ENCODE results near the gene EME1.
"Not testable (repeated sequence)": the region's sequence is repeated elsewhere in the genome, so short reads cannot be mapped to it uniquely, and the experiment has no call there.

EME1 gene

DNA sequence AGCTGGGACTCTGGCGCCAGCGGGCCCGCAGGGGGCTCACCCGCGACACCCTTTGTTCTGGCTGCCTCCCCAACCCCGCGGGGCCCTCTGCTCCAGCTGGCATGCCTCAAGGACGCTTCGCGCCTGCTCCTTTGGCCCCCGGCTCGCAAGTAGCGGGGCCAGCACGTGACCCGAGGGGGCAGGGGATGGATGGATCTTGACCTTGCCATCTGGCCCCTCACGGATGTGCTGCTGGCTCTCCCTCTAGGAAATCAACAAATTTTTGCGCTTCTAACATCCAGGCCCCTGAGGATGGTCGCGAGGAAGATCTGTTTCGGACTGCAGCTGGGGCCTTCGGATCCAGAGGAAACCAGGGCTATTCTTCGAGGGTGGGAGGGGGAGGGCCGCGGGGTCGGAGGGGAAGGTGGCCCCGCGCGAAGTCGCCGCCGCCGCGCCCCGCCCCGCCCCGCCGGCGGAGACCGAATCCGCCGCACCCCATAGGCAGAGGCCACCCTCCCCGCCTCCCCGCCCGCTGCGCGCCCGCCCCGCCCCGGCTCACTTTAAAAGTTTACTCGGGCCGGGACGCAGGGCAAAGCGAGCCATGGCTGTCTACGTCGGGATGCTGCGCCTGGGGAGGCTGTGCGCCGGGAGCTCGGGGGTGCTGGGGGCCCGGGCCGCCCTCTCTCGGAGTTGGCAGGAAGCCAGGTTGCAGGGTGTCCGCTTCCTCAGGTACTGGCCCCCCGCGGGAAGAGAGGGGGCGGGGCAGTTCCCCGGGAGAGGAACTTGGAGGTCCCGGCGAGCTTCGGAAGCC, 52.8 kb downstream of the EME1 start, which contains the start of gene ACSF2:
TSS of gene ACSF2 (plus strand) at position 537 of the 790 bp plus-strand sequence. CDS start at position 581, 44 bp downstream.
- H3K4me3 ChIP-seq (ENCODE audit: low read depth in 1 of 2, low read length in 2 of 2) = peak within 1 kb of the TSS; percentile 75 to 95
- H3K27me3 ChIP-seq (ENCODE audit: insufficient read depth, low read length, poor library complexity) = no peaks in the 10 kb centered on the region
- H3K4me1 ChIP-seq (ENCODE audit: insufficient read depth, low read length) = peaks cover 61% of the 10 kb centered on the region
- peak; percentile 78 for ATAC-seq (ENCODE audit: insufficient read depth, low read depth)
- no peak for TF ChIP-seq EZH2 (IDR thresholded peaks at IDR 0.05; ENCODE audit: borderline replicate concordance, low read depth, low read length, severe bottlenecking)
- TF ChIP-seq, protein P1, sequence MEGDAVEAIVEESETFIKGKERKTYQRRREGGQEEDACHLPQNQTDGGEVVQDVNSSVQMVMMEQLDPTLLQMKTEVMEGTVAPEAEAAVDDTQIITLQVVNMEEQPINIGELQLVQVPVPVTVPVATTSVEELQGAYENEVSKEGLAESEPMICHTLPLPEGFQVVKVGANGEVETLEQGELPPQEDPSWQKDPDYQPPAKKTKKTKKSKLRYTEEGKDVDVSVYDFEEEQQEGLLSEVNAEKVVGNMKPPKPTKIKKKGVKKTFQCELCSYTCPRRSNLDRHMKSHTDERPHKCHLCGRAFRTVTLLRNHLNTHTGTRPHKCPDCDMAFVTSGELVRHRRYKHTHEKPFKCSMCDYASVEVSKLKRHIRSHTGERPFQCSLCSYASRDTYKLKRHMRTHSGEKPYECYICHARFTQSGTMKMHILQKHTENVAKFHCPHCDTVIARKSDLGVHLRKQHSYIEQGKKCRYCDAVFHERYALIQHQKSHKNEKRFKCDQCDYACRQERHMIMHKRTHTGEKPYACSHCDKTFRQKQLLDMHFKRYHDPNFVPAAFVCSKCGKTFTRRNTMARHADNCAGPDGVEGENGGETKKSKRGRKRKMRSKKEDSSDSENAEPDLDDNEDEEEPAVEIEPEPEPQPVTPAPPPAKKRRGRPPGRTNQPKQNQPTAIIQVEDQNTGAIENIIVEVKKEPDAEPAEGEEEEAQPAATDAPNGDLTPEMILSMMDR (IDR thresholded peaks at IDR 0.05; ENCODE audit: borderline replicate concordance, extremely low read depth, low read length, poor library complexity, severe bottlenecking) = peak; percentile 40
- peak within 1 kb of the TSS; percentile 96 for H3K9ac ChIP-seq (ENCODE audit: low read depth, low read length)
- H2AFZ ChIP-seq (ENCODE audit: low read depth, low read length) = peak within 1 kb of the TSS; percentile 98
- H3K9me3 ChIP-seq (ENCODE audit: insufficient read depth, low read length, severe bottlenecking) = no peaks in the 10 kb centered on the region
- peak within 1 kb of the TSS; percentile 99 for H3K4me2 ChIP-seq (ENCODE audit: insufficient read depth, low read length)
- H4K20me1 ChIP-seq (ENCODE audit: insufficient read depth, low read length) = 0 out of 2 replicates have a peak, but pooled peaks cover 7% of the 10 kb centered on the region
- no peaks in the 10 kb centered on the region; the same call in 1 of the 2 replicates for H3K36me3 ChIP-seq (ENCODE audit: insufficient read depth, low read length)
- DNase-seq = peak; percentile 82
- peaks cover 43% of the 10 kb centered on the region for H3K79me2 ChIP-seq (ENCODE audit: insufficient read depth, low read length)
- peak within 1 kb of the TSS; percentile 96 for H3K27ac ChIP-seq (ENCODE audit: low read length)

DNA sequence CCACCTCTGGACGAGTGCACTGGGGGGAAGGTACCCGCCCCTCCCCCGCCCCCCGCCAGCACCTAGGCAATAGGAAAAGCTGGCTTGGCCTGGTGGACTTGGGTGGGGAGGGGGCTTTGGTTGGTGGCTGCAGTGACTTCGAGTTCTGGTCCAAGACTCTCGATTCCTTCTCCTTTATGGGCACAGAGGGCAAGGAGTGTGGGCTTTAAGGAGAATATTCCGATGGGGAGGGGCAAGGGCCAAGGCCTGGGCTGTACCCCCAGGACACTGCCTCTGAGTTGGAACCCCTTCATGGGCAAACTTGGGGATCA, 53.4 kb downstream of the EME1 start:
- TF ChIP-seq, protein P1 (IDR thresholded peaks at IDR 0.05; ENCODE audit: borderline replicate concordance, extremely low read depth, low read length, poor library complexity, severe bottlenecking) = no peak
- no peak for TF ChIP-seq EZH2 (IDR thresholded peaks at IDR 0.05; ENCODE audit: borderline replicate concordance, low read depth, low read length, severe bottlenecking)
- H3K4me2 ChIP-seq (ENCODE audit: insufficient read depth, low read length) = peak overlapping the region; percentile 99
- H3K4me1 ChIP-seq (ENCODE audit: insufficient read depth, low read length) = peaks cover 55% of the 10 kb centered on the region
- H4K20me1 ChIP-seq (ENCODE audit: insufficient read depth, low read length) = 0 out of 2 replicates have a peak, but pooled peaks cover 7% of the 10 kb centered on the region
- no peak for DNase-seq
- peaks cover 43% of the 10 kb centered on the region for H3K79me2 ChIP-seq (ENCODE audit: insufficient read depth, low read length)
- no peaks in the 10 kb centered on the region for H3K27me3 ChIP-seq (ENCODE audit: insufficient read depth, low read length, poor library complexity)
- peak overlapping the region; percentile 72 for H3K27ac ChIP-seq (ENCODE audit: low read length)
- H2AFZ ChIP-seq (ENCODE audit: low read depth, low read length) = peak overlapping the region; percentile 70
- H3K9me3 ChIP-seq (ENCODE audit: insufficient read depth, low read length, severe bottlenecking) = no peaks in the 10 kb centered on the region
- H3K9ac ChIP-seq (ENCODE audit: low read depth, low read length) = peak overlapping the region; percentile 96
- H3K4me3 ChIP-seq (ENCODE audit: low read depth in 1 of 2, low read length in 2 of 2) = peak overlapping the region; percentile 75 to 95
- no peaks in the 10 kb centered on the region; the same call in 1 of the 2 replicates for H3K36me3 ChIP-seq (ENCODE audit: insufficient read depth, low read length)
- ATAC-seq (ENCODE audit: insufficient read depth, low read depth) = no peak; the same call in 2 of the 3 replicates

DNA sequence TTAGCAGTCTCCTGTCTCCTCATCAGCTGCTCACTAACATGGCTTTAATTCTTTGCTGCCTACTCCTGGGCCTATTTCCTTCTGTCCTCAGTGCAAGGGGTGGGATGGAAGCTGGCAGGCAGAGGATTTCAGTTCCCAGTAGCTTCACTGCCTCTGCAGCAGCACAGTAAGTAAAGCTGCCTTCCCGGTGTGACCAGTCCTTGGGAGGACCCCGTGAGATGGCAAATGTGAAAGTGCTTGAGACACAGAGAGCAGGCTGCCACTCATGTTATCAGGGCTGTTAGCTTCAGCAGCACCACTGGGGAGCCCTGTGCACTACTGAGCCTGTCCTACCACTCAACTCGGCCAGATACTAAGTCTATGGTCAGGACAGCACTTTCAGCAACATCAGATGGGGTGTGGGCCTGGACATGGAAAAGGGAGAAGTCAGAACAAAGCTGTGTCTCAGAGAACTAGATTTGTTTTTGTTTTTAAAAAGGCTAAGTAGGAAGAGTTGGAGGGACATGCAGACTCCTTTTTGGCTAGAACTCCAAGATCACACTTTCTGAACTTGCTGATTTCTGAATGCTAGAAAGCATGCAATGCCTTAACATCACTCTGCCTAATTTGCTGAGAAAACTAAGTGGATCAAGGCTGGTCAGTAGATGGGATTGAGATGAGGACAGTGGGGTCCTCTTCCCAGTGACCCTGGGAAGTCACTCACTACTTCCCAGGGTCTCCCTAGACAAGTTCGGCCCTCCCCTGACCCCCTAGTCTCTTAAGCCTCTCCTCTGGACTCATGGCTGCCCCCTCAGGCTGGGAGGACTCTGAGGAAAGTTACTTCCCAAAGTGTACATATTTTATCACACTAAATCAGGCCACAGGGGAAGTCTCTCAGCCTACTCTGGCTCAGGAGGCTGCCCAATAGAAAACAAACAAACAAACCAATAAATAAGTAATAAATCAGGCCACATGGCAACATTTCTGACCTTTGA, 54.1 kb downstream of the EME1 start:
- ATAC-seq (ENCODE audit: insufficient read depth, low read depth) (peak; percentile 57), DNase-seq (peak; percentile 43)
- 0 out of 2 replicates have a peak, but pooled peaks cover 7% of the 10 kb centered on the region for H4K20me1 ChIP-seq (ENCODE audit: insufficient read depth, low read length)
- peaks cover 44% of the 10 kb centered on the region for H3K79me2 ChIP-seq (ENCODE audit: insufficient read depth, low read length)
- H3K9ac ChIP-seq (ENCODE audit: low read depth, low read length) = peak overlapping the region; percentile 96
- H3K36me3 ChIP-seq (ENCODE audit: insufficient read depth, low read length) = no peaks in the 10 kb centered on the region; the same call in 1 of the 2 replicates
- TF ChIP-seq, protein P1 (IDR thresholded peaks at IDR 0.05; ENCODE audit: borderline replicate concordance, extremely low read depth, low read length, poor library complexity, severe bottlenecking) = peak; percentile 65
- no peak for TF ChIP-seq EZH2 (IDR thresholded peaks at IDR 0.05; ENCODE audit: borderline replicate concordance, low read depth, low read length, severe bottlenecking)
- H3K4me3 ChIP-seq (ENCODE audit: low read depth in 1 of 2, low read length in 2 of 2) = peak overlapping the region; percentile 75 to 95
- H3K4me1 ChIP-seq (ENCODE audit: insufficient read depth, low read length) = peaks cover 48% of the 10 kb centered on the region
- peak overlapping the region; percentile 99 for H3K4me2 ChIP-seq (ENCODE audit: insufficient read depth, low read length)
- peak overlapping the region; percentile 72 for H3K27ac ChIP-seq (ENCODE audit: low read length)
- peak overlapping the region; percentile 61 for H2AFZ ChIP-seq (ENCODE audit: low read depth, low read length)
- no peaks in the 10 kb centered on the region for H3K27me3 ChIP-seq (ENCODE audit: insufficient read depth, low read length, poor library complexity)
- no peaks in the 10 kb centered on the region for H3K9me3 ChIP-seq (ENCODE audit: insufficient read depth, low read length, severe bottlenecking)

DNA sequence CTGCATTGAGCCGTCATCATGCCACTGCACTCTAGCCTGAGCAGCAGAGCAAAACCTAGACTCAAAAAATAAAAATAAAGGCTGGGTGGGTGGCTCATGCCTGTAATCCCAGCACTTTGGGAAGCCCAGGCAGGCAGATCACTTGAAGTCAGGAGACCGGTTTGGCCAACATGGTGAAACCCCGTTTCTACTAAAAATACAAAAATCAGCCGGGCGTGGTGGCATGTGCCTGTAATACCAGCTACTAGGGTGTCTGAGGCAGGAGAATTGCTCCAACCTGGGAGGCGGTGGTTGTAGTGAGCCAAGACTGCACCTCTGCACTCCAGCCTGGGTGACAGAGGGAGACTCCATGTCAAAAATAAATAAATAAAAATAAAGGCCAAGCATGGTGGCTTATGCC, 55.1 kb downstream of the EME1 start:
- not testable (repeated sequence) for H3K27me3 ChIP-seq (ENCODE audit: insufficient read depth, low read length, poor library complexity); DNase-seq; H2AFZ ChIP-seq (ENCODE audit: low read depth, low read length); H3K9ac ChIP-seq (ENCODE audit: low read depth, low read length); H3K9me3 ChIP-seq (ENCODE audit: insufficient read depth, low read length, severe bottlenecking); ATAC-seq (ENCODE audit: insufficient read depth, low read depth); H3K36me3 ChIP-seq (ENCODE audit: insufficient read depth, low read length); H3K4me3 ChIP-seq (ENCODE audit: low read depth in 1 of 2, low read length in 2 of 2)
- peaks cover 14% of the 10 kb centered on the region; the same call in 1 of the 2 replicates for H4K20me1 ChIP-seq (ENCODE audit: insufficient read depth, low read length)
- peaks cover 38% of the 10 kb centered on the region for H3K4me1 ChIP-seq (ENCODE audit: insufficient read depth, low read length)
- peak overlapping the region; percentile 99; the same call in 1 of the 2 replicates for H3K4me2 ChIP-seq (ENCODE audit: insufficient read depth, low read length)
- H3K79me2 ChIP-seq (ENCODE audit: insufficient read depth, low read length) = peaks cover 50% of the 10 kb centered on the region
- peak overlapping the region; percentile 72; the same call in 1 of the 2 replicates for H3K27ac ChIP-seq (ENCODE audit: low read length)

Data from DND-41 (cell line).